K562 (cell line): ENCODE results near the gene FAM110D. TPM values are rescaled to one million over a fixed set of nuclear protein-coding genes. Genes with fewer than 3 reads are reported as not detected.

Source experiments
- ETV6 ChIP-seq, 3 experiments: fragments of 150-350 bp in 1 of 3; sonication (generic) in 1 of 3; formaldehyde crosslinking in 1 of 3; IDR thresholded peaks; 2 replicates each; pipeline versions ENCODE4 v1.6.1 to v1.8.0; 2014 to 2022; ENCODE audit warnings: borderline replicate concordance in 2 of 3, low read depth in 2 of 3, antibody characterized with exemption in 1 of 3, low read length in 1 of 3, mild to moderate bottlenecking in 1 of 3, missing genetic modification reagents in 1 of 3
- MNT ChIP-seq, 2 experiments: fragments of 450-650 bp; conservative IDR thresholded peaks; 2 replicates each; pipeline ENCODE4 v1.6.1; 2017; ENCODE audit warnings: mild to moderate bottlenecking in 2 of 2, moderate library complexity in 2 of 2
- NFE2L1 ChIP-seq: fragments of 450-650 bp; IDR thresholded peaks from 2 replicates; pipeline ENCODE4 v1.6.1; 2016; ENCODE audit warnings: missing genetic modification characterization, low read depth, mild to moderate bottlenecking, missing compliant biosample characterization, moderate library complexity, borderline replicate concordance
- NR3C1 ChIP-seq: sonication (generic); formaldehyde crosslinking; IDR thresholded peaks from 2 replicates; pipeline ENCODE4 v1.8.1; 2022; ENCODE audit warnings: missing genetic modification reagents
- PHB ChIP-seq: fragments of 250-450 bp; sonication (Bioruptor Pico); IDR thresholded peaks from 2 replicates; pipeline ENCODE4 v1.5.0; 2021
- POLR2G ChIP-seq: fragments of 200-400 bp; formaldehyde crosslinking; IDR thresholded peaks from 2 replicates; pipeline ENCODE4 v1.6.1; 2017; ENCODE audit warnings: low read depth, mild to moderate bottlenecking, antibody characterized with exemption, low read length, moderate library complexity
- ZBTB11 ChIP-seq, 3 experiments: fragments of 200-800 bp in 1 of 3; fragments of 250-450 bp in 1 of 3; fragments of 450-650 bp in 1 of 3; sonication (Bioruptor Pico) in 1 of 3; sonication (Bioruptor generic) in 1 of 3; formaldehyde crosslinking in 1 of 3; IDR thresholded peaks; 2 replicates each; pipeline versions ENCODE4 v1.6.1 to v1.8.0; 2016 to 2022; ENCODE audit warnings: mild to moderate bottlenecking in 2 of 3, missing genetic modification characterization in 2 of 3, missing compliant biosample characterization in 1 of 3, moderate library complexity in 1 of 3
- ZFP30 ChIP-seq: fragments of 250-450 bp; sonication (Bioruptor Pico); IDR thresholded peaks from 2 replicates; pipeline ENCODE4 v1.8.0; 2022; ENCODE audit warnings: moderate library complexity, mild to moderate bottlenecking, inconsistent platforms, borderline replicate concordance
- ZFX ChIP-seq: sonication (generic); formaldehyde crosslinking; IDR thresholded peaks from 2 replicates; pipeline ENCODE4 v1.8.0; 2022; ENCODE audit warnings: mild to moderate bottlenecking, missing genetic modification reagents, moderate library complexity
- ZNF23 ChIP-seq: fragments of 250-450 bp; sonication (Bioruptor Pico); IDR thresholded peaks from 2 replicates; pipeline ENCODE4 v1.4.0; 2020; ENCODE audit warnings: mild to moderate bottlenecking
- polyA plus RNA-seq, 8 experiments: library from polyadenylated mRNA; depleted of rRNA in 4 of 8; stranded (reverse) in 5 of 8; unstranded in 3 of 8; fragments of >200 nt; fragmentation: Nextera tagmentation in 2 of 8; fragmentation: Illumina TruSeq in 1 of 8; extraction: Ambion mirVana in 2 of 8; extraction: Trizol in 1 of 8; gene quantifications; 2 replicates each; pipeline versions ENCODE4 v1.2.1 to v1.2.3, GENCODE V29; 2011 to 2014; ENCODE audit warnings: inconsistent platforms in 1 of 8, missing spikeins in 1 of 8
- total RNA-seq, 7 experiments: library from RNA; depleted of rRNA in 6 of 7; stranded (reverse); fragments of >200 nt in 6 of 7; fragmentation: Illumina TruSeq in 2 of 7; extraction: Trizol in 2 of 7; gene quantifications; 2 replicates each; pipeline versions ENCODE4 v1.2.1 to v1.2.3, GENCODE V29; 2011 to 2021; ENCODE audit warnings: low replicate concordance in 1 of 7

The FAM110D gene
- total and polyA plus RNA-seq, 9 of the 15 experiments (the other 6 are each of a cell fraction or from before 2014, with no cell fraction given): 0.04 to 1.1 (median 0.33) TPM

GRCh38 chr1:26161415-26162219 lies 2.7 kb downstream of the FAM110D start (continued):
- TF ChIP-seq MNT (conservative IDR thresholded peaks at IDR 0.05) (peak in 1 of 2 experiments; percentile 90; a peak in 3 of 4 replicates), ZBTB11 (CRISPR knock-in tag; IDR thresholded peaks at IDR 0.05) (peak in 1 of 3 experiments; percentile 71; a peak in 2 of 6 replicates), NR3C1 (CRISPR knock-in tag) (peak; percentile 83), ETV6 (IDR thresholded peaks at IDR 0.05; ENCODE audit: borderline replicate concordance in 1 of 2, low read depth in 2 of 2, low read length in 1 of 2) (no peak), ETV6 (CRISPR knock-in tag; IDR thresholded peaks at IDR 0.05; ENCODE audit: borderline replicate concordance) (peak; percentile 69; the same call in 1 of the 2 replicates), ZFP30 (CRISPR knock-in tag) (no peak), ZNF23 (CRISPR knock-in tag) (no peak), NFE2L1 (tag) (no peak), ZFX (CRISPR knock-in tag) (peak; percentile 96), PHB (CRISPR knock-in tag) (peak; percentile 81), POLR2G (peak; percentile 94)
